Right lobe of liver (tissue), 4 donors: Measurements from ENCODE around the gene ZNF566.

ENCODE experiments used
- CTCF ChIP-seq, 4 donors: fragments of 200-600 bp in 3 of 4; fragments of 450-650 bp in 1 of 4; IDR thresholded peaks; one replicate each; pipeline versions ENCODE4 v1.5.1 to v1.8.0; 2016 to 2022; ENCODE audit warnings: antibody characterized with exemption in 4 of 4, mild to moderate bottlenecking in 2 of 4
- POLR2A ChIP-seq: fragments of 450-650 bp; IDR thresholded peaks from one replicate; pipeline ENCODE4 v1.6.1; 2017; ENCODE audit warnings: antibody characterized with exemption, mild to moderate bottlenecking
- donor health status: DM: no; HTN: no; CAD: no.
- donor health status: DM: no; HTN: no; CAD: no.
- donor health status: DM: no; HTN: yes; CAD: no.

DNA sequence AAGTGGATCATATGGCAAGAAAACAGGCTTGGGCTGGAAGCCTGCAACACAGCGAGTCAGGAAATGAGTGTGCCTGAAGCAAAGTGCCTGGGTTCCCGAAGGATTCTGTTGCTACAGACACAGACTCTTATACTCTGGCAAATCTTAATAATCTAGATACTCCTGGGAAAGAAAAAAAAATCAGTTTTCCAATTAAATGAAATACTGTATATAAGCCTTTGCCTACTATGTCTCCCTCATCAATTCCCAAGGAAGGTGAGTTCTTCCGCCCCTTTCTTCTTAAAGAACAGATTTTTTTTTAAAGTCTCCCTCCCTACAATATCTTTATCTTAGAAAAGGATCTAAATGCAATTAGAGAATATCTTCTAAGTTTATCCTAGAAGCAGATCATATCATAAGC, 81.3 kb downstream of the ZNF566 start:
- TF ChIP-seq CTCF (IDR thresholded peaks at IDR 0.05) (no peak), POLR2A (no peak)
